Lung (tissue), 12 donors: ENCODE results near the gene SH3PXD2B. TPM values are rescaled to one million over a fixed set of nuclear protein-coding genes. Genes with fewer than 3 reads are reported as not detected.

Experiments used
- ATAC-seq: fragments of 200-7000 bp; cut with Tn5 transposase; one replicate; pipeline ENCODE4 v1.9.1; 2020; ENCODE audit warnings: moderate number of reproducible peaks; ENCODE audit not compliant: insufficient read depth, low FRiP score
- DNase-seq, 3 donors: peaks; one replicate each; pipeline ENCODE4 v3.0.0-alpha.2; 2013 to 2017
- H3K27ac ChIP-seq, 2 donors: one replicate each; pipeline ENCODE4 v1.5.1; 2013; ENCODE audit warnings: mild to moderate bottlenecking in 2 of 2, moderate library complexity in 2 of 2, control low read depth in 1 of 2, inconsistent platforms in 1 of 2, low read depth in 1 of 2, low read length in 1 of 2
- H3K27me3 ChIP-seq, 3 donors: one replicate each; pipeline ENCODE4 v1.5.1; 2013; ENCODE audit warnings: low read length in 2 of 3; ENCODE audit not compliant: control insufficient read depth in 3 of 3, insufficient read depth in 3 of 3
- H3K36me3 ChIP-seq, 4 donors: one replicate each; pipeline ENCODE4 v1.5.1; 2013; ENCODE audit warnings: low read length in 4 of 4, mild to moderate bottlenecking in 1 of 4, moderate library complexity in 1 of 4; ENCODE audit not compliant: control insufficient read depth in 4 of 4, insufficient read depth in 4 of 4
- H3K4me1 ChIP-seq, 5 donors: one replicate each; pipeline ENCODE4 v1.5.1; 2013; ENCODE audit warnings: low read length in 5 of 5, mild to moderate bottlenecking in 2 of 5, moderate library complexity in 1 of 5; ENCODE audit not compliant: control insufficient read depth in 5 of 5, insufficient read depth in 5 of 5
- H3K4me3 ChIP-seq: one replicate; pipeline ENCODE4 v1.5.1; 2013; ENCODE audit warnings: mild to moderate bottlenecking, control low read depth, moderate library complexity
- H3K9ac ChIP-seq, 2 donors: one replicate each; pipeline ENCODE4 v1.5.1; 2013; ENCODE audit warnings: low read length in 2 of 2, control low read depth in 1 of 2; ENCODE audit not compliant: insufficient read depth in 1 of 2
- H3K9me3 ChIP-seq, 4 donors: one replicate each; pipeline ENCODE4 v1.5.1; 2013; ENCODE audit warnings: low read length in 3 of 4, mild to moderate bottlenecking in 1 of 4, moderate library complexity in 1 of 4; ENCODE audit not compliant: control insufficient read depth in 4 of 4, insufficient read depth in 3 of 4
- WGBS, 2 donors: extraction: QIAGEN DNeasy Blood & Tissue Kit; methylation state at CpG; one replicate each; pipeline ENCODE4 v1.1.7; 2013; 5-methylcytosine and 5-hydroxymethylcytosine counted together
- polyA plus RNA-seq, 2 donors: library from polyadenylated mRNA; stranded (reverse); fragments of 200-250 nt; gene quantifications; one replicate each; pipeline ENCODE4 v1.2.1, GENCODE V29; 2013
- total RNA-seq, 2 donors: library from RNA; depleted of rRNA in 1 of 2; stranded (reverse); fragments of >200 nt in 1 of 2; gene quantifications; one replicate each; pipeline ENCODE4 v1.2.1, GENCODE V29; 2014 to 2021
- TF ChIP-seq, protein P1 (sequence below): IDR thresholded peaks from 2 replicates; pipeline ENCODE4 v1.5.1; 2012; ENCODE audit warnings: mild to moderate bottlenecking; ENCODE audit errors: control extremely low read depth, extremely low read depth
- donor health status: control.
- donor health status: control.
- donor health status: Bipolar disorder and iron deficiency.
- donor health status: healthy.
- donor health status: DM: yes; HTN: yes; CAD: no.

SH3PXD2B gene
- total and polyA plus RNA-seq, 4 donors: 8.0 to 56.0 (median 21.4) TPM

DNA sequence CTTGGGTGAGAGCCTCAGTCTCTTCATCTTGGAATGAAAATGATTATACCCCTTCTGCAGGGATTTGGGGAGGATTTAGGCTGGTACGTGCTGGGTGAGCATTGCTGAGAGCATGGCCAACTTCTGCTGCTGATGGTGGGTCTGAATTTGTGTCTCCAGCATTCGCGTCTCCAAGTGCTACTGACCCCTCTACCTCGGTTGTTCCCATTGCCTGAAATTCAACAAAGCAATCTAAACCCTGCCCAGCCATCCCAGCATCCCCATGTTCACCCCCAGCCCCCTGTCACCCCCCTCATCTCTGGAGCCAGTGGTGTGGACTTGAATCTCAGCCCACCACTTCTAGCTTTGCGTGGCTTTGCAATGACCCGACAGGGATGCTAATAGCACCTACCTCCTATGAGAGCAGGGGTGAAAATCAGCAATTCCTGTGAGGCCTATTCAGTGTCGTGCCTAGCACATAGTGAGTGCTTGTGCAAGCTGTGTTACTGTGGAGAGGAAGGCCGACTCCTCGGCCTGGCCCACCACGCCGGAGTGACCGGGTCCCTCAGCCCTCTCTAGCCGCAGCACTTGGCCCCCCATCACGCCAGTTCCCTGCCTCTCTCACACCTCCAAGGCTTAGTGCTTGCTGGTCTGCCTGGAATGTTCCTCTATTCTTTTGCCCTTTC, 43.4 kb upstream of the SH3PXD2B start:
- ATAC-seq (no peak), DNase-seq (no peak)
- peak overlapping the region in 1 of 2 donors; percentile 12 for H3K27ac ChIP-seq
- H3K36me3 ChIP-seq: no peaks in the 10 kb centered on the region
- 92 to 95% methylated on average over 14 of the region's 14 CpGs for WGBS, 2 donors
- no peak overlapping the region for H3K9ac ChIP-seq
- peaks cover 0 to 8% (median 5%) of the 10 kb centered on the region in 5 donors for H3K4me1 ChIP-seq
- TF ChIP-seq, protein P1, sequence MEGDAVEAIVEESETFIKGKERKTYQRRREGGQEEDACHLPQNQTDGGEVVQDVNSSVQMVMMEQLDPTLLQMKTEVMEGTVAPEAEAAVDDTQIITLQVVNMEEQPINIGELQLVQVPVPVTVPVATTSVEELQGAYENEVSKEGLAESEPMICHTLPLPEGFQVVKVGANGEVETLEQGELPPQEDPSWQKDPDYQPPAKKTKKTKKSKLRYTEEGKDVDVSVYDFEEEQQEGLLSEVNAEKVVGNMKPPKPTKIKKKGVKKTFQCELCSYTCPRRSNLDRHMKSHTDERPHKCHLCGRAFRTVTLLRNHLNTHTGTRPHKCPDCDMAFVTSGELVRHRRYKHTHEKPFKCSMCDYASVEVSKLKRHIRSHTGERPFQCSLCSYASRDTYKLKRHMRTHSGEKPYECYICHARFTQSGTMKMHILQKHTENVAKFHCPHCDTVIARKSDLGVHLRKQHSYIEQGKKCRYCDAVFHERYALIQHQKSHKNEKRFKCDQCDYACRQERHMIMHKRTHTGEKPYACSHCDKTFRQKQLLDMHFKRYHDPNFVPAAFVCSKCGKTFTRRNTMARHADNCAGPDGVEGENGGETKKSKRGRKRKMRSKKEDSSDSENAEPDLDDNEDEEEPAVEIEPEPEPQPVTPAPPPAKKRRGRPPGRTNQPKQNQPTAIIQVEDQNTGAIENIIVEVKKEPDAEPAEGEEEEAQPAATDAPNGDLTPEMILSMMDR: no peak
- peaks cover 0 to 5% (median 0%) of the 10 kb centered on the region in 4 donors for H3K9me3 ChIP-seq
- H3K27me3 ChIP-seq: no peaks in the 10 kb centered on the region
- no peak overlapping the region for H3K4me3 ChIP-seq

DNA sequence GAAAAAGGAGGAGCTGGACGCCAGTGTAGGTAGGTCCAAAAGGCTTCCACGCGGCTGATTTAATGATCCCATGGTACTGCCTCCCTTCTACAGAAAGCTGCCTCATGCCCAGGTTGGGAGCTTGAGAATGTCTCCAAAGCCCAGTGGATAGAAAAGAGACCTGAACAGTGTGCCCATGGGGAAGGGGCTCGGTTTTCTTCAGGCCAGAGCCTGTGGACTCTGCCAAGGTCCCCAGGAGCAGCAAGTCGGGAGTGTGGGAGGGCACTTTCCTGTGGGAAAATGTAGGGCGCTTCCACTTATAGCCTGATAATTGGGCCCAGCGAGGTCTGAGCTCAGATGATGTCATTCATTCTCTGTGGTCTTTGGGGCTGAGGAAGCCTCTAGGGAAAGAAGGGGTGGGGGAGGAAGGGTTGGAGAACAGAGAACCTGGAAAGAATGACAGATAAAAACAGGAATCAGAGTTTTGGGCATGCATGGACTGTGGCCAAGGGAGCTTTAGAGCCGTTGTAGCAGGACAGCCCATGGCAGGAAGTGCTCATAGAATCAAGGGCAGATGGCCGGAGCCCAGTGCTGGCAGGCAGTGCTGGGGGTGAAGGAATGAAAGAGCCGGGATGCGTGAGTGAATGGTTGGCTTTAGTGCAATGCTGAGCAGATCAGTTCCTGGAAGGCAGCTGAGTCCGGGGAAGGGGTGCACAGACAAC, 42.5 kb upstream of the SH3PXD2B start:
- peaks cover 0 to 5% (median 0%) of the 10 kb centered on the region in 4 donors for H3K9me3 ChIP-seq
- H3K4me1 ChIP-seq: peaks cover 0 to 8% (median 5%) of the 10 kb centered on the region in 5 donors
- no peaks in the 10 kb centered on the region for H3K36me3 ChIP-seq
- TF ChIP-seq, protein P1: no peak
- no peaks in the 10 kb centered on the region for H3K27me3 ChIP-seq
- ATAC-seq (no peak), DNase-seq (peak; percentile 51 to 63 (median 55))
- 54 to 76% methylated on average over 12 of the region's 12 CpGs for WGBS, 2 donors
- no peak overlapping the region for H3K9ac ChIP-seq
- H3K27ac ChIP-seq: peak overlapping the region; percentile 12 to 46
- no peak overlapping the region for H3K4me3 ChIP-seq

DNA sequence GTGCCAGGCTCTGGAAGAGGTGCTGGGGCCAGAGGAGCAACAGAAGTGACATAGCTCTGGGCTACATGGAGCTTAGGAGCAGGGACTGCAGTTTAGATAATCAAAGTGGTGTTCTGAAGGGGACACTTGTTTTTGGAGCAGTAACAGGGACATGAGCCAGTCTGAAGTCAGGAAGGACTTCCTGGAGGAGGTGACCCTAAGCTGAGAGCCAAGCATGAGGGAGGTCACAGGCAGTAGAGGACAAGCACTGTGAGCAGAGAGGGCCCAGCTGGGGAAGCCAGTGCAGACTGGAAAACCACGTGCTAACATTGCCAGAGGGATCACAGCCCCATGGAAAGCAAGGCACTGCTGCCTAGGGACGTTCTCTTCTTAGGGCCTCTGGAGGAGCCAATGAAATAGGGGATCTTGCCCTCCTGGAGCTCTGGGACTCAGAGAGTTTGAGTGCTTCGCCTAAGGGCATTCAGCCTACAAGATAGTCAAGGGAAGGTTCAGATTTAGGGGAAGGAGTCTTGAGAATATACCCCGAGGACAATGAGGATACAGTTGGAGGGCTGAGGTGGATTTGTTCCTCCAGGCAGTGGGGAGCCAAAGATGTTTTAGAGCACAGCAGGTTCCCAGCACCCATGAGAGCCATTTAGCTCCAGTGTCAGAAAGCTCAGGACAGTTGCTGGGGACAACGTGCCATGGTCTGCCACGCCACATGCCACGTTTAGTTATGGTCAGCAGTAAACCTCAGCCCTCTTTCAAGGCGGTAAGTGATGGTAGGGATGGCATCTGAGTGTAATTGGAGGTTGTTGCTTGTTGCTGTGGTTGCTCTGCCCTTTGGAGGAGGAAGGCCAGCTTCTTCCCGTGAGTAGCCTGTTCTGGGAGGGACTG, 40.5 kb upstream of the SH3PXD2B start:
- Histone ChIP-seq H3K4me3 (no peak overlapping the region), H3K27me3 (no peaks in the 10 kb centered on the region), H3K27ac (no peak overlapping the region), H3K9ac (no peak overlapping the region), H3K9me3 (peaks cover 0 to 5% (median 0%) of the 10 kb centered on the region in 4 donors), H3K36me3 (no peaks in the 10 kb centered on the region), H3K4me1 (peaks cover 0 to 8% (median 5%) of the 10 kb centered on the region in 5 donors)
- WGBS, 2 donors: 83 to 92% methylated on average over 9 of the region's 9 CpGs
- no peak for ATAC-seq
- DNase-seq: peak in 1 of 3 donors; percentile 14
- TF ChIP-seq, protein P1: no peak
